SW480 (cell line): ENCODE measurements around the gene DTNA.
A peak's percentile ranks its signal among the peaks of the same experiment; 100 is the strongest.

ENCODE experiments used
- DNase-seq: peaks from one replicate; pipeline ENCODE4 v3.0.0-alpha.2; 2016; ENCODE audit warnings: low spot score

DTNA gene

GRCh38 chr18:34807106-34807796 is 97.2 kb downstream of the DTNA start:
- peak; percentile 28 for DNase-seq

DNA sequence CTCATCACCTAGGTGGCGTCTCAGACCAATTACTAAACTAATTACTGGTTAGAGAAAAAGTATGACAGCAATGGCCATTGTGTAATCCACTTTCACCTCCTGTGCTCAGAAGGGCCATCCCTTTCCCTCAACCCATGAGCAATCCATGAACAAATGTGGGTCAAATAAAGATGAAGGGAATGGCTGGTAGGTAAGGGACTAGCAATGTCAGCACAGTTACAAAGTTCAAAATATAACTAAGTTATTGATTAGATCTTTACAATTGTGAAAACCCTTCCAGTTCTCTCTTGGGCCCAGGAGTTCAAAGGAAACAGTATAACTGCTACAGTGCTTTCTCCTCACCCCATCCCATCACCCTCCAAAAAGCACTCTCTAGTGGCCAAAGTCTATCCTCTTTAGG is 98.3 kb downstream of the DTNA start:
- no peak for DNase-seq

DNA sequence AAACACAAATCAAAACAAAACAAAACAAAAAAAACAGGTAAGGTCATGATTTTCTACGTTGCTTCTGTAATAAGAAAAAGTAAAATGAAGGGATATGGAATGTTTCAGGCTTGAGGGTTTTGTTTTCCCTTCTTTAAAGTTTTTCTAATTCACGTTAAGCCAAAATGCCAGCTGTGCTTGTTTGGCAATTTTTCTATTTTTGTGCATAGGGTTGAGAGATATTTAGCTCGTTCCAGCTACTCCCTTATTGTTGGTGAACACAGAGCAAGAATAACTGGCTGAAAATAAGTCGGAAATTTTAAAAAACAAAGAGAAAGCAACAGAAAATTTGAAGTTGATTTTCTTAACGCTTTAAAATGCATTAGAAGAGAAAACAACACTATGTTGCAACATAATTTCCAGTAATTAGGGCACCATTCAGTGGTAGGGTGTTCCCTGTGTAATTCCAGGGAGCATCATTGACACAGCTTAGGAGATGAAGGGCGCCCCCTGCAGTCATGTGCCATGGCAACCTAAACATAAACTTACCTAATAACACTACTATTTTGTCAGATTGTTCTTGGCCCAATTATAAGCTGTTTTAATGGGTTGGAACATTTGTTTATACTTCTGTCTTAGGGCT is 99.5 kb downstream of the DTNA start:
- no peak for DNase-seq

DNA sequence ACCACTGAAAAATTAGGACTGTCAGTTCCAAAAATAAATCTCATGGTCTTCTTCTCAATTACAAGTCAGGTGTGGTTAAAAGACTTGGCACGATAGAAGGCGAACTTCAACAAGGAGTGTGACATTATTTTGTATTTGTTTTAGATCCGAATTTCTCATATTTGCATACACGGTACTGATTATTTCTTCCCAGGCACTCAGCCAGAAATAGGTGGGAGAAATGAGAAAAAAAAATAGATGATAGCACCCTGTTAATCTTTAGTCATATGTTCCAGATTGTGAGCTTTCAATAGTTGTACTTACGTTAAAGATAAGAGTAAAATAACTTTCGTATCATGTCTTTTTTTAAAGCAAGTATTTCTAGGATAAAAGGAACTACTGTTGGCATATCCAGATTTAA is 106.1 kb downstream of the DTNA start:
- DNase-seq = no peak

GRCh38 chr18:34817636-34818035 is 107.5 kb downstream of the DTNA start:
- no peak for DNase-seq

- no peak for DNase-seq
Measured at GRCh38 chr18:34818064-34818463, 108.0 kb downstream of the DTNA start.

DNA sequence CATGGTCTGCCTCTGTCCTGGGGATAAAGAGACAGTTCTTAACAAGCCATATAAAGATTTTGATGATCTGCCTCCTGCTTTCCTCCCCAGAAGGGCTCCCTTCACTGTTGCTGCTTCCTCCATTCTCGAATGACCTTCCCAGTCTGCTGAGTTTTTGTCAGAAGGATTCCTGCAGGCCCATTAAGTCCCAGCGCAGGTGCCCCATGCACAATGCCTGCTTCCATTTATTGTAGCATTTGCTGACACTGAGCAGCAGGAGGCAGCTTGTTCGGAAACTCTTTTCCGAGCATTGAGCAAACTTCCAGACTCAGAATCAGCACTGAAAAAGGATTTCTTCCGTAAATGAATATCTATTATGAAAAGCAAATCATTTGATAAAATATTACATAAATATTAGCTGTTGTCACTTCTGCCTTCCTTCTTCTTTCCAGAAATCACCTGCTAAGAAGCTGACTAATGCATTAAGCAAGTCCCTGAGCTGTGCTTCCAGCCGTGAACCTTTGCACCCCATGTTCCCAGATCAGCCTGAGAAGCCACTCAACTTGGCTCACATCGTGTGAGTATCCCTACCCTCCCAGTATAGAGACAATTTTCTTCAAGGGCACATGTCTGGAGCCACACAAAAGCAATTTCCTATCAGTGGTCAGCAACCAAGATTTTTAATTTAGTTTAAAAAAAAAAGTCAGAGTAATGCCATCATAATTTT is 110.4 kb downstream of the DTNA start:
- DNase-seq = no peak

DNA sequence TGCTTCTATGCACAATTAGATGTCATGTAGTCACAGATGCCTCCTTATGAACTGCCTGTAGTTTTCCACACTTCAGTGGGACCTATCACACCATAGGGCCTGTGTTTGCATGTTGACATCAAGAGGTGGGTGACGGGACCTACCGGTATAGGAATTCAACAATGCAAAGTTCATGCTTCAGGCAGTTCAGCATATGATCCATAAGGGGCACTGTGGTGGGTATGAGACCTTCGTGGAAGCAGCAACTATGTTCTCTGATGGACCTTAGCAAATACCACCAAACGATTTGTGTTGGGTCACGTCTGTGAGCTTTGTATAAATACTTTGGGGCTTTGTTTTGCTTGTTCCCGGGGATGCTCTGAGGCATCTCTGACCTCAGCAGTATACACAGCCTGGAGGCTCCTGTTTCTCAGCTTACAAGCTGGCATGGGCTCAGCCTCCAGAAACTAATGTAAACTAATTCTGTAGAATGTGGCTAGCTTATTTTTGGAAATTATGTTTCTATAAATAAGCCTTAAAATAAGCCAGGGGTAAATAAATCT is 111.6 kb downstream of the DTNA start:
- no peak for DNase-seq

DNA sequence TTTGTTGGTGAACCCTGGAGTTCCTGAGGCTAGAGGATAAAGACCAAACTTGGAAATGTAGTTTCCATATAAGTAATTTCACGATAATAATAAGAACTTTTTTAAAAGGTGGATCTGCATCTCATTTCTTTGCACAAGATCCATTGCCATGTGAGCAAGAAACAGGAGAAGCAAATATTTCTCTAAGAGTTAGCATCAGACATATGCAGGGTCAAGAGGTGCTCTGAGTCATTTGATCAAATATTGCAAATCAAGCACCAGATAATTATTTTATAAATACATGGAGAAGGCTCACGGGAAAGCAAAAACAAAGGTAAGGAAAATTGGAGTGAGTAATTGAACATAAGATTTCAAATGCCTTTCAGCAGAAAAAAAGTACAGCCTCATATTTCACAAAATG is 118.0 kb downstream of the DTNA start:
- DNase-seq = no peak

- DNase-seq = no peak
Measured at GRCh38 chr18:34834897-34835296, 124.8 kb downstream of the DTNA start.

GRCh38 chr18:34835466-34835865 is 125.4 kb downstream of the DTNA start:
- no peak for DNase-seq

- no peak for DNase-seq
Measured at GRCh38 chr18:34837769-34838272, 127.7 kb downstream of the DTNA start.

DNA sequence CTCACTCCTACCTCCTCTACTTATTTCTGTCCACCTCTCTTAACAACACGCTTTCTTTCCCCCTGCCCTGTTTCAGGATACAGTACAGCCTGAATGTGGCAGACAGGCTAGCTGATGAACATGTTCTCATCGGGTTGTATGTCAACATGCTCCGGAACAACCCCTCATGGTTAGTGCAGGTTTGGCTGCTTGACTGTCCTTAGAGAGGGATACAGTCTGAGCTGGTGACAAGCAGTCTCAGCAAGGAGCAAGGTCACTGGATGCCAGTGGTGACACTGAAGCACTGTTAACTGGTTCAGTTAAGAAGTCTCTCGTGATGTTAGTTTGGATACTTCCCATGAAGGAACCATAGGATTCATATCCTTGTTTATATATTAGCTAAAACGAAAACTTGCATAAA is 128.6 kb downstream of the DTNA start:
- DNase-seq = no peak

- DNase-seq = no peak
Measured at GRCh38 chr18:34840256-34840826, 130.2 kb downstream of the DTNA start.

DNA sequence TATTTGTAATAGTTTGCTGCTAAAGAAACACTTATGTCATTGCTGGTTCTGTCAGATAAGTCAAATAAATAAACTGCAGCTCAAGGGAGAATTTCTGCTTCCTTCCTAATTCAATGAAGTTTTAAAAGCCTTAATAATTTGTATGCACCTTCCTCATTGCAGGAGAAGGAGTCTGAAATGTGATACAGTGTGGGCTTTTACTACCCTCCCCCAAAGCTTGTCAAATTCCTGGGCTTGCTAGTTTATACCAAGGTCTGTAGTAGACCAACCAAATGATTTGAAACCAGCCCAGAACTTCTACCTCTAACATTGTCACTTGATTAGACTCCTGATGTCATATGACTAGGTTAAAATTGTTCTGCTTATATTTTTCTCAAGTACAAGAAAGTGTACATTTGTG is 131.8 kb downstream of the DTNA start:
- DNase-seq = no peak

DNA sequence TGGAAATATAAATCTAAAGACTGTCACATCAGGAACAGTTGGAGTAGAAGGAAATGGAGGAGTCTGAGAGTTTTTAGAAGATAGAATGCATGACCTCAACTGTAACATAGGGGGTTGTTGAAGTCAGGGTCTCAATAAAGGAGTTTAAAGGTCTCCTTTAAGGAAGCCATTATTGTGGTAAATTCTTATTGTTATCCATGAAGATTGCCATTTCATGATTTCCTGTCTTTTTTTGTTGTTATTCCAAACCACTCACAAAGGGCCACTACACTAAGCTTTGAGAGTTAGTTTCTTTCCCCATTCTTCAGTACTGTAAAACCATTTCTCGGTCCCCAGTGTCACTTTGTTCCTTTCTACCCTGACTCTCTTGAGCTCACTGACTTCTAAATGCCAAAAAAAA is 134.0 kb downstream of the DTNA start:
- no peak for DNase-seq

GRCh38 chr18:34844732-34845459 is 134.8 kb downstream of the DTNA start:
- DNase-seq = no peak

GRCh38 chr18:34847408-34847807 is 137.3 kb downstream of the DTNA start:
- no peak for DNase-seq

GRCh38 chr18:34848156-34848555 is 138.1 kb downstream of the DTNA start:
- no peak for DNase-seq

- no peak for DNase-seq
Measured at GRCh38 chr18:34848695-34849094, 138.6 kb downstream of the DTNA start.

- DNase-seq = no peak
Measured at GRCh38 chr18:34857320-34857719, 147.2 kb downstream of the DTNA start.

DNA sequence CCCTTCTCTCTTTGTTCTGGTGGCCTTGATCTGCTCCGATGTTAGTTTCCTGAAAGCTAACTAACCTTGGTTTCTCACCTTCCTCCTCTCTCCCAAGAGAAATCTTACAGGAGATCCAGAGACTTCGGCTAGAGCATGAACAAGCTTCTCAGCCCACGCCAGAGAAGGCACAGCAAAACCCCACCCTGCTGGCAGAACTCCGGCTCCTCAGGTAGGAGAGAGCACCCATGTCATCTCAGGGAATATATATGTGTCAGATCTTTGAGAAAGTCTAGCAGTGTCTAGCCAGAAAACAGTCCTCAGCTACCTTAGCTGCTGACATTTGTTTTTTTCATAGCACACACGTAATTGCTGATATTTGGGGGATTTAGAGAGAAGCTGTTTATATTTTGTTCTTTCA is 148.1 kb downstream of the DTNA start:
- DNase-seq = no peak
